OCI-LY7 (cell line): ENCODE data around the gene MAGI1. TPM values are rescaled to one million over a fixed set of nuclear protein-coding genes. Genes with fewer than 3 reads are reported as not detected.

ENCODE experiments used
- BruUV-seq: library from RNA; stranded (reverse); fragments of 400-500 nt; replicated peaks from 2 replicates; lab custom pipeline; 2021; lab: Mats Ljungman, UMichigan
- CTCF ChIA-PET: fragments of 300-600 bp; sonication (Branson Sonifier 250); formaldehyde crosslinking; loops from one replicate; lab custom pipeline; 2022; ENCODE audit warnings: antibody characterized with exemption; ENCODE audit not compliant: unreplicated experiment; lab: Charles Lee
- POLR2A ChIA-PET: fragments of 300-600 bp; sonication (Branson Sonifier 250); formaldehyde crosslinking; loops from one replicate; lab custom pipeline; 2022; ENCODE audit warnings: antibody characterized with exemption; lab: Charles Lee
- DNase-seq: peaks from one replicate; pipeline ENCODE4 v3.0.0-alpha.2; 2015; ENCODE audit warnings: low spot score
- H2AFZ ChIP-seq: fragments of 200-600 bp; sonication (generic), shearing (Covaris generic); 2 replicates; pipeline ENCODE4 v1.6.1; 2014; ENCODE audit warnings: mild to moderate bottlenecking, antibody characterized with exemption, low read length, moderate library complexity
- H3K27ac ChIP-seq: fragments of 200-600 bp; sonication (generic); 2 replicates; pipeline ENCODE4 v1.5.1; 2014; ENCODE audit warnings: mixed run types, low read depth, mild to moderate bottlenecking, moderate library complexity, low read length, inconsistent platforms; ENCODE audit not compliant: poor library complexity, severe bottlenecking
- H3K36me3 ChIP-seq: fragments of 200-600 bp; sonication (generic); 2 replicates; pipeline ENCODE4 v1.6.1; 2014; ENCODE audit warnings: mild to moderate bottlenecking, antibody characterized with exemption, low read length, moderate library complexity, mixed read lengths; ENCODE audit not compliant: insufficient read depth
- H3K4me1 ChIP-seq: fragments of 200-600 bp; sonication (generic); 2 replicates; pipeline ENCODE4 v1.5.1; 2014; ENCODE audit warnings: mild to moderate bottlenecking, low read length; ENCODE audit not compliant: insufficient read depth, poor library complexity, severe bottlenecking
- H3K4me2 ChIP-seq: fragments of 200-600 bp; sonication (generic); 2 replicates; pipeline ENCODE4 v1.6.1; 2014; ENCODE audit warnings: mild to moderate bottlenecking, low read length
- H3K4me3 ChIP-seq: fragments of 200-600 bp; sonication (generic); 2 replicates; pipeline ENCODE4 v1.5.1; 2014; ENCODE audit warnings: mild to moderate bottlenecking, low read depth, low read length; ENCODE audit not compliant: poor library complexity, severe bottlenecking
- H3K79me2 ChIP-seq: fragments of 200-600 bp; sonication (generic); 2 replicates; pipeline ENCODE4 v1.6.1; 2016; ENCODE audit warnings: low read depth, mild to moderate bottlenecking, low read length, moderate library complexity, mixed read lengths; ENCODE audit not compliant: insufficient read depth
- H3K9me2 ChIP-seq: fragments of 200-600 bp; sonication (generic); 2 replicates; pipeline ENCODE4 v1.6.1; 2016; ENCODE audit warnings: mild to moderate bottlenecking, low read length, mixed read lengths; ENCODE audit not compliant: insufficient read depth
- H3K9me3 ChIP-seq: fragments of 200-600 bp; sonication (generic); 2 replicates; pipeline ENCODE4 v1.6.1; 2014; ENCODE audit warnings: mild to moderate bottlenecking, mixed run types, low read length, mixed read lengths
- H4K20me1 ChIP-seq: fragments of 200-600 bp; sonication (generic); 2 replicates; pipeline ENCODE4 v1.6.1; 2014; ENCODE audit warnings: mild to moderate bottlenecking, antibody characterized with exemption, low read length, moderate library complexity, mixed read lengths; ENCODE audit not compliant: insufficient read depth
- CTCF ChIP-seq: fragments of 200-600 bp; sonication (generic); conservative IDR thresholded peaks from 2 replicates; pipeline ENCODE4 v1.5.1; 2014; ENCODE audit warnings: mild to moderate bottlenecking, antibody characterized with exemption, low read length, moderate library complexity, mixed read lengths
- EZH2phosphoT487 ChIP-seq: fragments of 200-600 bp; sonication (generic); IDR thresholded peaks from 2 replicates; pipeline ENCODE4 v1.6.1; 2018; ENCODE audit warnings: low read depth, borderline replicate concordance, mild to moderate bottlenecking, mixed run types, antibody characterized with exemption, low read length, moderate library complexity, mixed read lengths
- intact Hi-C: fragments of 100-400 bp; cut with micrococcal nuclease; formaldehyde crosslinking; loops from one replicate; pipeline ENCODE4 v1.10.0; 2022; ENCODE audit not compliant: unreplicated experiment
- total RNA-seq, 2 experiments: library from RNA; depleted of rRNA in 1 of 2; stranded (reverse); fragments of >200 nt in 1 of 2; shearing (Covaris generic) in 1 of 2; gene quantifications; 2 replicates each; pipeline ENCODE4 v1.2.3, GENCODE V29; 2014 to 2022

MAGI1 gene
- total RNA-seq, 2 experiments from 2014 or later = 0.63 to 2.5 TPM

- no peak for DNase-seq
- ChIA-PET CTCF (no interaction called here), POLR2A (no interaction called here)
- Histone ChIP-seq H3K79me2 (no peaks in the 10 kb centered on the region), H3K27ac (no peak overlapping the region), H3K4me1 (no peaks in the 10 kb centered on the region), H3K9me2 (no peaks in the 10 kb centered on the region), H2AFZ (no peak overlapping the region), H3K4me2 (no peak overlapping the region), H4K20me1 (no peaks in the 10 kb centered on the region), H3K9me3 (no peaks in the 10 kb centered on the region), H3K4me3 (no peak overlapping the region), H3K36me3 (no peaks in the 10 kb centered on the region)
- intact Hi-C loops = no loop called here
- BruUV-seq = no TSS peak
- TF ChIP-seq CTCF = no peak
- TF ChIP-seq EZH2phosphoT487 = no peak
Measured at GRCh38 chr3:65607101-65607500, 431.6 kb downstream of the MAGI1 start.

DNA sequence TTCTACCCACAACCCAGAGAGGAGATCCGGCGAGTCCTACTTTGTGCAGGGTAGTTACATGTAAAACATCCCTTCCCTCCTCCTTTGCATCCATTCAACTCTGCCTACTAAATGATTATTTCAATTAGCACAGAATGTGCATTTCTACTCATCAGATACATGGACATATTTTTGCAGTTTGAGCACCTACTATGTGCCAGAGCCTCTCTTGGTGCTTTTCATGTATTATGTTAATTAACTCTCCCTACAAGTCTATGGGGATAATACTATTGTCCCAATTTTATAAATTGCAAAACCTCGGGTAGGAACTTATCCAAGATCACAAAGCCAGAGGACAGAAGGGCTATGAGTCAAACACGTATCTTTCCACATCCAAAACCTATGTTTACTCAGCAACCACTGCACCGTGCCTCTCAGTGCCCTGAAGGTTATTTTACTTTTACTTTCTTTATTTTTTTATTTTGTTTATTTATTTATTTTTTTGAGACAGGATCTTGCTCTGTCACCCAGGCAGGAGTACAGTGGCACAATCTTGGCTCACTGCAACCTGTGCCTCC lies 432.8 kb downstream of the MAGI1 start:
- H4K20me1 ChIP-seq = no peaks in the 10 kb centered on the region
- no peak overlapping the region for H2AFZ ChIP-seq
- H3K36me3 ChIP-seq = no peaks in the 10 kb centered on the region
- ChIA-PET CTCF (no interaction called here), POLR2A (no interaction called here)
- no peaks in the 10 kb centered on the region for H3K9me2 ChIP-seq
- intact Hi-C loops = no loop called here
- H3K4me1 ChIP-seq = no peaks in the 10 kb centered on the region
- no peak overlapping the region for H3K4me3 ChIP-seq
- no peak for DNase-seq
- no peaks in the 10 kb centered on the region for H3K9me3 ChIP-seq
- BruUV-seq = no TSS peak
- H3K4me2 ChIP-seq = no peak overlapping the region
- H3K79me2 ChIP-seq = no peaks in the 10 kb centered on the region
- no peak overlapping the region for H3K27ac ChIP-seq
- no peak for TF ChIP-seq CTCF
- TF ChIP-seq EZH2phosphoT487 = no peak

DNA sequence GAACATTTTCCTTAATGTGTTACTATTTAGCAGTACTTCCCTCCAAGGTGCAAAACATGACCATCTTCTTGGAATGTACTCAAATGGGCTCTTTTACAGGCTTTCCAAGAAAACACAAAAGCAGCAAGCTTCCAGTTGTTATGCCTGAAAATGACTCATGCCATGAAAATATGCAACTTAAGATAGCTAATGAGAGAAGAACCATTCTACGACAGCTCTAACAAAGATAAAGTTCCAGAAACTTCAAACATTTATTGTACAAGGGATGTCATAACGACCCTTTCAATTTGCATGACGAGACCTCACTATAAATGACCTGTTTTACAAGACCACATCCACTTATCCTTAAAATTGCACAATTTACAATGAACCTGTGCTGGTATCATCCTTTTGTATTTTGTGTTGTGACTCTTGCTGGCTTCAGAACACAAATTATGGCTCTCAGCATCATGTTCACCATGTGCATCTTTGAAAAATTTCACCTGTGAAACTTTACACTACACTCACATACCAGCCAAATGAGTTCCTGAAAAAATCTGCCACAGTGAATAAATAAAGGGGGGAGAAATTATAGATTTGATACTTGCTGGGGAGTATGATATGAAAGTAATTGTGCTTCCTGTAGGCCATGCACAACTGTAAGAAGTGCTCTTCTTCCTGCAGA lies 433.7 kb downstream of the MAGI1 start:
- ChIA-PET POLR2A (interaction anchor here (0.6 kb wide), 1 partner anchor 1036 kb away, joined by 3 read pairs; no protein-coding TSS in a partner anchor), CTCF (no interaction called here)
- Histone ChIP-seq H3K4me1 (no peaks in the 10 kb centered on the region), H4K20me1 (no peaks in the 10 kb centered on the region), H3K9me3 (no peaks in the 10 kb centered on the region), H3K4me3 (no peak overlapping the region), H2AFZ (no peak overlapping the region), H3K9me2 (no peaks in the 10 kb centered on the region), H3K36me3 (no peaks in the 10 kb centered on the region), H3K79me2 (no peaks in the 10 kb centered on the region), H3K4me2 (no peak overlapping the region), H3K27ac (no peak overlapping the region)
- no TSS peak for BruUV-seq
- intact Hi-C loops = no loop called here
- TF ChIP-seq EZH2phosphoT487 (no peak), CTCF (no peak)
- DNase-seq = no peak
